Measurements from ENCODE around the gene CHRNA9. TPM values are rescaled to one million over a fixed set of nuclear protein-coding genes. Genes with fewer than 3 reads are reported as not detected.

The CHRNA9 gene
- polyA plus RNA-seq, 1 donor (not counting 4 experiments of a cell fraction or from before 2014, with no cell fraction given), result 0.03 TPM

GRCh38 chr4:40375095-40375494 is 40.0 kb downstream of the CHRNA9 start:
- no peaks in the 10 kb centered on the region for H3K4me1 ChIP-seq (ENCODE audit: control insufficient read depth, extremely low read depth, insufficient read depth, low read length)
- no peaks in the 10 kb centered on the region for H3K9me1 ChIP-seq (ENCODE audit: control insufficient read depth, extremely low read depth, insufficient read depth, low read length)
- no peaks in the 10 kb centered on the region for H3K9me3 ChIP-seq (ENCODE audit: control insufficient read depth, low read depth, low read length)
- dilution Hi-C loops (cut with MboI; ENCODE audit: extremely low pct_ligation_motif_present, low sequenced_read_pairs), result no loop called here
- no peak overlapping the region for H2AFZ ChIP-seq (ENCODE audit: control insufficient read depth, low read length)
- H3K27me3 ChIP-seq (ENCODE audit: control insufficient read depth, extremely low read depth, insufficient read depth, low read length), result no peaks in the 10 kb centered on the region
- H3K36me3 ChIP-seq (ENCODE audit: control insufficient read depth in 2 of 2, extremely low read depth in 1 of 2, insufficient read depth in 2 of 2, low read length in 2 of 2), result no peaks in the 10 kb centered on the region
- no peak overlapping the region for H3K9ac ChIP-seq (ENCODE audit: control insufficient read depth, extremely low read depth, insufficient read depth, low read length)
- no peak for FAIRE-seq
- H4K20me1 ChIP-seq (ENCODE audit: control insufficient read depth, extremely low read depth, insufficient read depth, low read length), result no peaks in the 10 kb centered on the region
- no peaks in the 10 kb centered on the region for H3K79me2 ChIP-seq (ENCODE audit: control insufficient read depth, insufficient read depth, low read length)
- H3K27ac ChIP-seq (ENCODE audit: control insufficient read depth, insufficient read depth, low read length), result no peak overlapping the region
- DNase-seq (ENCODE audit: low read depth, low spot score), result no peak
- TF ChIP-seq CTCF (optimal IDR thresholded peaks at IDR 0.05 in 1 of 3, IDR thresholded peaks at IDR 0.05 in 1 of 3, conservative IDR thresholded peaks at IDR 0.05 in 1 of 3; ENCODE audit: extremely low read depth in 1 of 3, insufficient read depth in 2 of 3, low read length in 3 of 3) (no peak), EZH2 (IDR thresholded peaks at IDR 0.05; ENCODE audit: low read length) (no peak)
- H3K4me2 ChIP-seq (ENCODE audit: control insufficient read depth, extremely low read depth, insufficient read depth, low read depth, low read length), result no peak overlapping the region
- H3K4me3 ChIP-seq (ENCODE audit: control insufficient read depth in 2 of 3, extremely low read depth in 1 of 3, insufficient read depth in 2 of 3, low read depth in 1 of 3, low read length in 3 of 3), result no peak overlapping the region

GRCh38 chr4:40375620-40376019 is 40.5 kb downstream of the CHRNA9 start:
- H3K36me3 ChIP-seq (ENCODE audit: control insufficient read depth in 2 of 2, extremely low read depth in 1 of 2, insufficient read depth in 2 of 2, low read length in 2 of 2), result no peaks in the 10 kb centered on the region

More at GRCh38 chr4:40375620-40376019, 40.5 kb downstream of the CHRNA9 start:
- no peaks in the 10 kb centered on the region for H3K9me3 ChIP-seq (ENCODE audit: control insufficient read depth, low read depth, low read length)
- dilution Hi-C loops (cut with MboI; ENCODE audit: extremely low pct_ligation_motif_present, low sequenced_read_pairs), result no loop called here
- no peak overlapping the region for H3K4me3 ChIP-seq (ENCODE audit: control insufficient read depth in 2 of 3, extremely low read depth in 1 of 3, insufficient read depth in 2 of 3, low read depth in 1 of 3, low read length in 3 of 3)
- H3K9ac ChIP-seq (ENCODE audit: control insufficient read depth, extremely low read depth, insufficient read depth, low read length), result no peak overlapping the region
- TF ChIP-seq CTCF (optimal IDR thresholded peaks at IDR 0.05 in 1 of 3, IDR thresholded peaks at IDR 0.05 in 1 of 3, conservative IDR thresholded peaks at IDR 0.05 in 1 of 3; ENCODE audit: extremely low read depth in 1 of 3, insufficient read depth in 2 of 3, low read length in 3 of 3) (no peak), EZH2 (IDR thresholded peaks at IDR 0.05; ENCODE audit: low read length) (no peak)
- no peaks in the 10 kb centered on the region for H4K20me1 ChIP-seq (ENCODE audit: control insufficient read depth, extremely low read depth, insufficient read depth, low read length)
- no peak overlapping the region for H2AFZ ChIP-seq (ENCODE audit: control insufficient read depth, low read length)
- H3K79me2 ChIP-seq (ENCODE audit: control insufficient read depth, insufficient read depth, low read length), result no peaks in the 10 kb centered on the region
- H3K9me1 ChIP-seq (ENCODE audit: control insufficient read depth, extremely low read depth, insufficient read depth, low read length), result no peaks in the 10 kb centered on the region
- no peak overlapping the region for H3K4me2 ChIP-seq (ENCODE audit: control insufficient read depth, extremely low read depth, insufficient read depth, low read depth, low read length)
- H3K27me3 ChIP-seq (ENCODE audit: control insufficient read depth, extremely low read depth, insufficient read depth, low read length), result no peaks in the 10 kb centered on the region
- H3K27ac ChIP-seq (ENCODE audit: control insufficient read depth, insufficient read depth, low read length), result no peak overlapping the region
- no peaks in the 10 kb centered on the region for H3K4me1 ChIP-seq (ENCODE audit: control insufficient read depth, extremely low read depth, insufficient read depth, low read length)
- FAIRE-seq, result no peak
- no peak for DNase-seq (ENCODE audit: low read depth, low spot score)

Measured in keratinocyte (primary cell).